Adrenal gland (tissue), 12 donors: ENCODE measurements around the gene CNPPD1. TPM values are rescaled to one million over a fixed set of nuclear protein-coding genes. Genes with fewer than 3 reads are reported as not detected.
A peak's percentile ranks its signal among the peaks of the same experiment; 100 is the strongest.

Experiments used
- DNase-seq, 7 donors: peaks; one replicate each; pipeline ENCODE4 v3.0.0-alpha.2; 2019 to 2020
- H3K27ac ChIP-seq, 5 donors: fragments of 200-600 bp; sonication (generic) in 4 of 5; 1 replicate in 3 of 5; 2 replicates in 2 of 5; pipeline versions ENCODE4 v1.5.1 to v1.8.0; 2016 to 2020; ENCODE audit warnings: mild to moderate bottlenecking in 1 of 5
- H3K27me3 ChIP-seq: fragments of 200-600 bp; 2 replicates; pipeline ENCODE4 v1.8.0; 2021
- H3K36me3 ChIP-seq, 2 donors: fragments of 200-600 bp; replicated peaks in 1 of 2; 1 replicate in 1 of 2; 2 replicates in 1 of 2; pipeline versions ENCODE4 v1.5.1 to v1.8.0; 2018 to 2022
- H3K4me1 ChIP-seq, 2 donors: fragments of 200-600 bp; replicated peaks in 1 of 2; 1 replicate in 1 of 2; 2 replicates in 1 of 2; pipeline versions ENCODE4 v1.5.1 to v1.8.0; 2018 to 2021
- H3K4me3 ChIP-seq, 4 donors: fragments of 200-600 bp; sonication (generic) in 3 of 4; one replicate each; pipeline ENCODE4 v1.5.1; 2016 to 2018
- H3K9me3 ChIP-seq, 3 donors: fragments of 200-600 bp; sonication (generic) in 1 of 3; replicated peaks in 1 of 3; 1 replicate in 2 of 3; 2 replicates in 1 of 3; pipeline versions ENCODE4 v1.5.1 to v1.8.0; 2016 to 2021
- POLR2A ChIP-seq, 2 donors: fragments of 450-650 bp; IDR thresholded peaks; one replicate each; pipeline ENCODE4 v1.6.1; 2017; ENCODE audit warnings: antibody characterized with exemption in 2 of 2, mild to moderate bottlenecking in 2 of 2, moderate library complexity in 1 of 2
- WGBS, 4 donors: extraction: QIAGEN DNeasy Blood & Tissue Kit in 2 of 4; methylation state at CpG; one replicate each; pipeline versions ENCODE4 v1.1.5 to v1.1.7; 2013 to 2017; 5-methylcytosine and 5-hydroxymethylcytosine counted together
- intact Hi-C, 2 donors: fragments of 100-400 bp; cut with DNase I; formaldehyde crosslinking; loops; one replicate each; pipeline versions ENCODE4 v1.14.1 to v1.15.0; 2022 to 2023
- polyA plus RNA-seq, 3 donors: library from polyadenylated mRNA; stranded (reverse); fragments of 200-250 nt in 2 of 3; fragments of 350-450 nt in 1 of 3; fragmentation: Illumina TruSeq in 1 of 3; extraction: RNeasy Lipid Tissue Mini Kit (QIAGEN cat#74804) in 1 of 3; gene quantifications; one replicate each; pipeline ENCODE4 v1.2.3, GENCODE V29; 2013 to 2014
- total RNA-seq, 9 donors: library from RNA; depleted of rRNA in 4 of 9; stranded (reverse); fragments of >200 nt in 4 of 9; fragments of 120-200 nt in 1 of 9; fragmentation: NEBNext Ultra II Directional in 1 of 9; extraction: Animal tissue kit (Norgen Biotek cat#: 25700) in 1 of 9; gene quantifications; one replicate each; pipeline versions ENCODE4 v1.1.0 to v1.2.4, GENCODE V29; 2013 to 2023
- TF ChIP-seq, protein P1 (sequence below), 6 experiments: fragments of 450-650 bp in 4 of 6; fragments of 200-600 bp in 2 of 6; sonication (generic) in 1 of 6; IDR thresholded peaks; 1 replicate in 5 of 6; 2 replicates in 1 of 6; pipeline versions ENCODE4 v1.5.1 to v1.8.0; 2016 to 2021; ENCODE audit warnings: antibody characterized with exemption in 6 of 6, mild to moderate bottlenecking in 2 of 6, moderate library complexity in 1 of 6
- donor health status: healthy with polysubstance abuse.
- donor health status: Bipolar disorder and iron deficiency.
- donor health status: DM: yes; HTN: yes; CAD: no.
- donor health status: DM: no; HTN: no; CAD: no.
- donor health status: DM: no; HTN: no; CAD: no.
- donor health status: DM: yes; HTN: yes; CAD: no.

CNPPD1 gene
- total and polyA plus RNA-seq, 12 donors, result 32.6 to 137 (median 98.9) TPM

DNA sequence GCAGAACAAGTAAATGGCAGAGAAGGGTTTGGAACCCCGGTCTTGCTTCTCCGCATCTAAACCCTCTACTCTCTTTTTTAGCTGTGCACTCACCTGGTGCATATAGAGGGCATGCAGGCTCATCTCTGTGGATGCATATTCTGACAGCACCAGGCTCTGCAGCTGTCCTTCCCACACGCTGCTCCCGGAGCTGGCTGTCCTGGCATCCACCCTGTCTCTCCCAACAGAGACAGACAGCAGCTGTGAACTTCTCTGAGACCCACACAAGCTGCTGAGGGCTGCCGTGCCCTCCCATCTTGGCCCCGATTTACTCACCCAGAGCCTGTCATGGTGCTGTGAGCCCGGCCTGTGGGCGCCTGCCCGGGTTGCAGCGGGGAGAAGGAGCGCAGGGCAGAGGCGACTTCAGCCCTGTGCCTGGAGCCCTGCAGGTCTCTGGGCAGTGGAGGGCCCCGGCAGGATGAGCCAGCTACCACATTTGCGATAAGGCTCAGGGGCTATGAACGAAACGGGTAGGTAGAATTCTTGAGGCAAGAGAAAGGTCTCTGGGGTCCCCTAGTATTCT is 45.3 kb upstream of the CNPPD1 start:
- H3K9me3 ChIP-seq, result no peaks in the 10 kb centered on the region
- H3K27me3 ChIP-seq, result no peaks in the 10 kb centered on the region
- DNase-seq, result no peak
- TF ChIP-seq POLR2A (IDR thresholded peaks at IDR 0.05), result no peak
- TF ChIP-seq, protein P1, sequence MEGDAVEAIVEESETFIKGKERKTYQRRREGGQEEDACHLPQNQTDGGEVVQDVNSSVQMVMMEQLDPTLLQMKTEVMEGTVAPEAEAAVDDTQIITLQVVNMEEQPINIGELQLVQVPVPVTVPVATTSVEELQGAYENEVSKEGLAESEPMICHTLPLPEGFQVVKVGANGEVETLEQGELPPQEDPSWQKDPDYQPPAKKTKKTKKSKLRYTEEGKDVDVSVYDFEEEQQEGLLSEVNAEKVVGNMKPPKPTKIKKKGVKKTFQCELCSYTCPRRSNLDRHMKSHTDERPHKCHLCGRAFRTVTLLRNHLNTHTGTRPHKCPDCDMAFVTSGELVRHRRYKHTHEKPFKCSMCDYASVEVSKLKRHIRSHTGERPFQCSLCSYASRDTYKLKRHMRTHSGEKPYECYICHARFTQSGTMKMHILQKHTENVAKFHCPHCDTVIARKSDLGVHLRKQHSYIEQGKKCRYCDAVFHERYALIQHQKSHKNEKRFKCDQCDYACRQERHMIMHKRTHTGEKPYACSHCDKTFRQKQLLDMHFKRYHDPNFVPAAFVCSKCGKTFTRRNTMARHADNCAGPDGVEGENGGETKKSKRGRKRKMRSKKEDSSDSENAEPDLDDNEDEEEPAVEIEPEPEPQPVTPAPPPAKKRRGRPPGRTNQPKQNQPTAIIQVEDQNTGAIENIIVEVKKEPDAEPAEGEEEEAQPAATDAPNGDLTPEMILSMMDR (IDR thresholded peaks at IDR 0.05), result no peak
- H3K27ac ChIP-seq, result no peak overlapping the region
- peaks cover 0 to 70% of the 10 kb centered on the region in 2 donors for H3K36me3 ChIP-seq
- peaks cover 23 to 34% of the 10 kb centered on the region in 2 donors for H3K4me1 ChIP-seq
- WGBS, 4 donors, result 92 to 97% (median 96%) methylated on average over 9 to 16 of the region's 16 CpGs
- intact Hi-C loops, result no loop called here
- H3K4me3 ChIP-seq, result no peak overlapping the region

DNA sequence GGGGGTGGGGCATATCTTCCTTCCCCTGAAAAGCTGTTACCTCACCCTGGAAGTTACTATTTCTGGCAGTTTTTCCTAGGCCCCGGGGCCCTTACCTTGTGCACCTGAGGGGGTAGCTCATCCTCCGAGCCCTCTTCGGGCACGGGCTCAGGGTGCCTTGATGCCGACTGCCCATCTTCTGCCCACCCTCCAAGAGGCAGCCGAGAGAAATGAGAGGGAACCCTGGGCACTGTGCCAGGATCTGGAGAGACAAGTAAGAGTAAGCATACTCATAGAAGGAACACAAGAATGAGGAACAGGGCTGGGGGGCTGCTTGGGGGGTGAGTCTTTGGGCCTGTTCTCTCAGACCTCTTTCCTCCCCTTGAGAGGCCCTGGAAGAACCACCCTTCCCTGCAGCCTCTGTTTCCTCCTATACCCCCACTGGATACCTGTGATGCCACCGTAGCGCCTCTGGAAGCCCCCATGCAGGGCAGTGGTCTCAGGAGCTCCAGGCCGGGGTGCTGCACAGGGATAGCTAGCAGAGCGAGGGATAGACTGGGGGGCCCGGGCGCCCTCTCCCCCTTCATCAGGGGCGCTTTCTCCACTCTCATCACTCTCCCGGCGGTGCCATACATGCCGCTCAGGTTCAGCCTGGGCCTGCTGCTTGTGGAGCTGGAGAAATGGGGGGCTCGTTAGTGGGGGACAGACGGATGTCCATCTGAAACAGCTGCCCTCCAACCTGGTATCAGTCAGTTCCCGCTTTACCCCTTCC is 44.1 kb upstream of the CNPPD1 start:
- Histone ChIP-seq H3K4me1 (peaks cover 23 to 34% of the 10 kb centered on the region in 2 donors), H3K27ac (no peak overlapping the region), H3K4me3 (no peak overlapping the region), H3K27me3 (no peaks in the 10 kb centered on the region), H3K36me3 (peaks cover 0 to 64% of the 10 kb centered on the region in 2 donors), H3K9me3 (no peaks in the 10 kb centered on the region)
- 86 to 91% (median 90%) methylated on average over 8 to 19 of the region's 19 CpGs for WGBS, 4 donors
- TF ChIP-seq, protein P1 (IDR thresholded peaks at IDR 0.05), result no peak
- no peak for TF ChIP-seq POLR2A (IDR thresholded peaks at IDR 0.05)
- no peak for DNase-seq
- intact Hi-C loops, result no loop called here

DNA sequence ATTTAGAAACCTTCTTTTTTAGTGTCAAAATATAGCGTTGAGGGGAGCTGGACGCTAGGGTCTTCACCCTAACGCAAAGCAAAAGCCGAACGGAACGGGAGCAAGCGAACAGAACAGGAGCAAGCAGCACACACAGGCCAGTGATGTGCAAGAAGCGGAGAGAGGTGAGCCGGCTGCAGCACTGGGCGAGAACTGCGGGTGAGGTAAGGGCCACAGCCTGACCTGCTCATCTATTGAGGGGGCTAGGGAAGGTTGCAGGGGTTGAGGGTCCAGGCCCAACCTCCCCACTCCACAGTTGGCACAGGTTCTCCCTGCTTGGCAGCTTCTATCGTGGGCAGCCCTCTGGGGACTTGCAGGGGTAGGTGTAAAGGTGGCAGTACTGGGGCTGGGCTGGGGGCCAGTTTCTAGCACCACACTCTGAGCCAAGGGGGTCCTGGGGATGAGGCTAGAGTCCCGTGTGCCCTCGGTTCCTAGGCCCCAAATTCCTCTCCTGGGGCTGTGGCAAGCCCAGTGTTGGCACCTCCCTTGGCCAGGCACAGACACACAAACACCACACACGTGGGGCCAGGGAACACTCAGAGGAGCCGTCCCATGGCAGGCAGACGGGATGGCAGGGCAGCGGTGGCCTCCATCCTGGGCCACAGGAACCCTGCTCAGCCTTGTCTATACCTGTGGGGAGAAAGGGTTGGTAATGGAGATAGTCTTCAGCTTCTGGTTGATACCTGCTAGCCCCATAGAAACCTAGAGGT is 43.2 kb upstream of the CNPPD1 start:
- Histone ChIP-seq H3K9me3 (no peaks in the 10 kb centered on the region), H3K27me3 (no peaks in the 10 kb centered on the region), H3K36me3 (peaks cover 0 to 60% of the 10 kb centered on the region in 2 donors), H3K27ac (peak overlapping the region in 3 of 5 donors; percentile 92 to 97 (median 95)), H3K4me1 (peaks cover 23 to 30% of the 10 kb centered on the region in 2 donors), H3K4me3 (no peak overlapping the region)
- 91 to 93% (median 92%) methylated on average over 15 to 18 of the region's 18 CpGs for WGBS, 4 donors
- DNase-seq, result no peak
- no peak for TF ChIP-seq POLR2A (IDR thresholded peaks at IDR 0.05)
- intact Hi-C loops, result loop anchor here in 1 of 2 donors (10.0 kb wide), 1 partner anchor 55 kb away; the partner anchor contains the start of gene NHEJ1

DNA sequence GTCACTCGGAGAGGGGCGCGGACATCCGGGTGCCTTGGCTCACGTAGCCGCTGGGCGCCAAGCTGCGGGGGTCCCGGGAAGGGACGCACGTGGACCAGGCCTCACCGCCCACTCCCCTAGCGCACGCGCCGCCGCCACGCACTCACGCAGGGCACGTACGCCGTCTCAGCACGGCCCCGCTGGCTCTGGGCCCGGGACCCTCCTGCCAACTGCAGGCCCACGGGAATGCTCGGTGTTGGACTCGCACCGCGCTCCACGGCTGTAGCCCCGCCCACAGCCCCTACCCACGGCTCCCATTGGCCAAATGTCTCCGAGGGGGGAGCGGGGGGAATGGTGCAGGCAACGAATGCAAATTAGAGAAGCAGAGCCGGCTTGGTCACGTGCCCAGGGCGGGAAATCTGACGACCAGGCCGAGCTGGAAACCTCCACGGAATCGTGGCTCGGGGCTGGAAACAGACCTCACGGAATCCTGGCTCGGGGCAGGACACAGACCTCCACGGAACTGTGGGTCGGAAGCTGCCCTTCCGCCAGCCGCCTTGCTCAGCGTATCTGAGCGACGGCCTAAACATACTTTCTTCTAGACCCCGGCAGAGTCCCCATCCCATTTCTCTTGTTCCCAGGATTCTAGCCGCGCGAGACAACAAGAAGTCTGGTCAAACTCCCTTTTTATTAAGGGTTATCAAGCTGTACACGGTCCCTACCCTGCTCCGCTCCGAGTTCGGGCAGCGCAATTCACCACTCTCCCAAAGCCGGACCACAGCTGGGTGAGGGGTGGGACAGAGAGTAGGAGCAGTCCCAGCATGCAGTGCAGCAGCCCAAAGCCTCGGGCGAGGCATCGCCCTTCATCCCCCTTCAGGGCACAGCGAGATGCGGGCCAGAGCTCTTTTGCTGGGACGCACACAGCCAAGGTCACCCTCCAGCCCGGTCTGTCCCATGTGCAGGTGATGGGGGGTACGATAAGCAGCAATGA is 42.3 kb upstream of the CNPPD1 start, which contains the start of gene ABCB6:
Gene ABCB6 (minus strand): TSS at position 227 of the 970 bp plus-strand sequence. CDS start 285 bp downstream, outside the sequence.
- Histone ChIP-seq H3K9me3 (no peaks in the 10 kb centered on the region), H3K27ac (peak within 1 kb of the TSS; percentile 82 to 97 (median 92)), H3K27me3 (no peaks in the 10 kb centered on the region), H3K36me3 (peaks cover 0 to 60% of the 10 kb centered on the region in 2 donors), H3K4me3 (peak within 1 kb of the TSS in 2 of 4 donors; percentile 46 to 69), H3K4me1 (peaks cover 23 to 30% of the 10 kb centered on the region in 2 donors)
- WGBS, 4 donors, result 6 to 13% (median 9%) methylated on average over 21 to 71 of the region's 71 CpGs
- intact Hi-C loops, result loop anchor here in 1 of 2 donors (10.0 kb wide), 1 partner anchor 54 kb away; the partner anchor contains the start of gene NHEJ1
- DNase-seq, result peak; percentile 97 to 99 (median 99)
- TF ChIP-seq, protein P1 (IDR thresholded peaks at IDR 0.05), result no peak
- peak; percentile 62 to 69 for TF ChIP-seq POLR2A (IDR thresholded peaks at IDR 0.05)
